ENCODE data around the gene CAPN5.

The CAPN5 gene

GRCh38 chr11:77121876-77122575, 55.3 kb downstream of the CAPN5 start:
- no peak for DNase-seq

GRCh38 chr11:77122576-77123212, 55.9 kb downstream of the CAPN5 start:
- DNase-seq, result no peak

- no peak for DNase-seq
Observed at GRCh38 chr11:77123591-77123990, 56.8 kb downstream of the CAPN5 start.

GRCh38 chr11:77124041-77124440, 57.3 kb downstream of the CAPN5 start:
- DNase-seq, result no peak

- DNase-seq, result no peak
Observed at GRCh38 chr11:77124488-77124887, 57.7 kb downstream of the CAPN5 start.

- DNase-seq, result no peak
Observed at GRCh38 chr11:77125191-77125590, 58.4 kb downstream of the CAPN5 start.

- no peak for DNase-seq
Observed at GRCh38 chr11:77125695-77126094, 58.9 kb downstream of the CAPN5 start.

- no peak for DNase-seq
Observed at GRCh38 chr11:77126156-77126775, 59.5 kb downstream of the CAPN5 start.

- no peak for DNase-seq
Observed at GRCh38 chr11:77126861-77127234, 60.1 kb downstream of the CAPN5 start.

- no peak for DNase-seq
Observed at GRCh38 chr11:77127235-77127911, 60.6 kb downstream of the CAPN5 start.

- peak; percentile 50 for DNase-seq
Observed at GRCh38 chr11:77127920-77128691, 61.3 kb downstream of the CAPN5 start, which contains the start of gene MYO7A. Gene MYO7A (plus strand): TSS chr11:77128246. CDS start chr11:77130635, 2,389 bp downstream.

GRCh38 chr11:77129069-77129841, 62.5 kb downstream of the CAPN5 start:
- DNase-seq, result no peak

- DNase-seq, result no peak
Observed at GRCh38 chr11:77129842-77130756, 63.3 kb downstream of the CAPN5 start.

- no peak for DNase-seq
Observed at GRCh38 chr11:77130763-77131513, 64.2 kb downstream of the CAPN5 start.

GRCh38 chr11:77131560-77131959, 64.8 kb downstream of the CAPN5 start:
- no peak for DNase-seq

- DNase-seq, result no peak
Observed at GRCh38 chr11:77135069-77135468, 68.3 kb downstream of the CAPN5 start.

- no peak for DNase-seq
Observed at GRCh38 chr11:77136074-77136473, 69.3 kb downstream of the CAPN5 start.

- DNase-seq, result no peak
Observed at GRCh38 chr11:77136784-77137420, 70.1 kb downstream of the CAPN5 start.

- no peak for DNase-seq
Observed at GRCh38 chr11:77137421-77137820, 70.7 kb downstream of the CAPN5 start.
